Left colon (tissue), 2 donors: ENCODE data around the gene DYDC2. TPM values are rescaled to one million over a fixed set of nuclear protein-coding genes. Genes with fewer than 3 reads are reported as not detected.
A peak's percentile ranks its signal among the peaks of the same experiment; 100 is the strongest.
"Not testable (repeated sequence)": the region's sequence is repeated elsewhere in the genome, so short reads cannot be mapped to it uniquely, and the experiment has no call there.

Source experiments
- ATAC-seq: fragments of 200-7000 bp; cut with Tn5 transposase; one replicate; pipeline ENCODE4 v1.9.1; 2020; ENCODE audit warnings: mild to moderate bottlenecking, moderate library complexity
- DNase-seq, 2 donors: peaks; one replicate each; pipeline ENCODE4 v3.0.0-alpha.2; 2020
- intact Hi-C, 2 donors: fragments of 100-400 bp; cut with DNase I in 1 of 2; cut with micrococcal nuclease in 1 of 2; formaldehyde crosslinking; loops; one replicate each; pipeline versions ENCODE4 v1.11.2 to v1.14.0; 2022; cut with DNase I, micrococcal nuclease
- total RNA-seq, 2 donors: library from RNA; stranded (reverse); fragmentation: NEBNext Ultra II Directional; extraction: Animal tissue kit (Norgen Biotek cat#: 25700); gene quantifications; one replicate each; pipeline ENCODE4 v1.2.1, GENCODE V29; 2021
- donor health status: DM: no; HTN: no; CAD: no.
- donor health status: DM: yes; HTN: yes; CAD: no.

Gene DYDC2
- total RNA-seq, 2 donors from 2014 or later: not detected

DNA sequence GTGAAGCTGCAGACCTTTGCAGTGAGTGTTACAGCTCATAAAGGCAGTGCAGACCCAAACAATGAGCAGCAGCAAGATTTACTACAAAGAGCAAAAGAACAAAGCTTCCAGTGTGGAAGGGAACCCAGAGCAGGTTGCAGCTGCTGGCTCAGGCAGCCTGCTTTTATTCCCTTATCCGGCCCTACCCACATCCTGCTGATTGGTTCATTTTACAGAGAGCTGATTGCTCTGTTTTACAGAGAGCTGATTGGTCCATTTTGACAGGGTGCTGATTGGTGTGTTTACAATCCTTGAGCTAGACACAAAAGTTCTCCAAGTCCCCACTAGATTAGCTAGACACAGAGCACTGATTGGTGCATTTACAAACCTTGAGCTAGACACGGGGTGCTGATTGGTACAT is 2.3 kb downstream of the DYDC2 start:
- DNase-seq, ATAC-seq, intact Hi-C loops: not testable (repeated sequence)

DNA sequence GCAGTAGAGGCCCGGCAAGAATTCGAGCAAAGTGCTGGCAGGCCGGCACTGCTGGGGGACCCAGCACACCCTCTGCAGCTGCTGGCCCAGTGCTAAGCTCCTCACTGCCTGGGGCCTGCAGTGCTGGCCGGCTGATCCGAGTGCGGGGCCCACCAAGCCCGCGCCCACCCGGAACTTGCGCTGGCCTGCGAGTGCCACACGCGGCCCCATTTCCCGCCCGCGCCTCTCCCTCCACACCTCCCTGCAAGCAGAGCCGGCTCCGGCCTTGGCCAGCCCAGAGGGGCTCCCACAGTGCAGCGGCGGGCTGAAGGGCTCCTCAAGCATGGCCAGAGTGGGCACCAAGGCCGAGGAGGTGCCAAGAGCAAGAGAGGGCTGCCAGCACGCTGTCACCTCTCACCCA is 3.1 kb downstream of the DYDC2 start:
- DNase-seq: no peak
- intact Hi-C loops: no loop called here
- no peak for ATAC-seq

GRCh38 chr10:80365510-80365909 is 8.9 kb downstream of the DYDC2 start:
- DNase-seq: no peak
- intact Hi-C loops: no loop called here
- no peak for ATAC-seq

GRCh38 chr10:80371467-80371866 is 14.9 kb downstream of the DYDC2 start:
- intact Hi-C loops: no loop called here
- ATAC-seq: no peak
- no peak for DNase-seq

DNA sequence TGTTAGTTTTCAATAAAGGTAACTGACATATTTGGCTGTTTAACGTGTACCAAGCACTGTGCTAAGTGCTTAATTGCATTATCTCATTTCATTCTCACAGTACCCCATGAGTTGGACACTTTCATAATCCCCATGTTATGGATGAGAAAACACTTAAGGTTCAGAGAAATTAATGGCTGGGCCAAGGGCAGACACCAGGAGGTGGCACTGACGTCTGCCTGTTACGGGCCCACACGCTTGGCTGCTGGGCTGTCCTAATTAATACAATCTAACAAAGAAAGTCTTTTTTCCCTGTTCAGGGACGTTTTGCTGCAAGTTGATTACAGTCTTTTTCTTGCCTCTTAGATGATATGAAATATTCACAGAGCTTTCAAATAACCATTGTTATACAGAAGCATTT is 16.1 kb downstream of the DYDC2 start:
- ATAC-seq: no peak
- intact Hi-C loops: no loop called here

GRCh38 chr10:80373502-80373901 is 16.9 kb downstream of the DYDC2 start:
- intact Hi-C loops: no loop called here
- no peak for DNase-seq
- no peak for ATAC-seq

More for the DNA sequence above, 16.1 kb downstream of the DYDC2 start:
- DNase-seq: no peak

DNA sequence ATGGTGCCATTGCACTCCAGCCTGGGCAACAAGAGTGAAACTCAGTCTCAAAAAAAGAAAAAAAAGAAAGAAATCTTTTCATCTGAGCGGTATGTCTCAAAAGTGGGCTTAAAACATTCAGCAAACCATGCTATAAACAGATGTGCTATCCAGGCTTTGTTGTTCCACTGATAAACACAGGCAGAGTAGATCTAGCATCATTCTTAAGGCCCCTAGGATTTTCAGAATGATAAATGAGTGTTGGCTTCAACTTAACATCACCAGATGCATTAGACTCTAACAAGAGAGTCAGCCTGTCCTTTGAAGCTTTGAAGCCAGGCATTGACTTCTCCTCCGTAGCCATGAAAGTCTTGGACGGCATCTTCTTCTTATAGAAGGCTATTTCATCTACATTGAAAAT is 23.1 kb downstream of the DYDC2 start:
- intact Hi-C loops: no loop called here

DNA sequence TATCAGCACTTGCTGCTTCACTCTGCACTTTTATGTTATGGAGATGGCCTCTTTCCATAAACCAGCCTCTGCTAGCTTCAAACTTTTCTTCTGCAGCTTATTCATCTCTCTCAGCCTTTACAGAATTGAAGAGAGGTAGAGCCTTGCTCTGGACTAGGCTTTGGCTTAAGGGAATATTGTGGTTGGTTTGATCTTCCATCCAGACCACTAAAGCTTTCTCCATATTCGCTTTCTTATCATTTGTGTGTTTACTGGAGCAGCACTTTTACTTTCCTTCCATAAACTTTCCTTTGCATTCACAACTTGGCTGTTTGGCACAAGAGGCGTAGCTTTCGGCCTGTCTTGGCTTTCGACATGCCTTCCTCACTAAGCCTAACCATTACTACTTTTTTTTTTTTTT is 23.6 kb downstream of the DYDC2 start:
- ATAC-seq (no peak), DNase-seq (no peak)
- intact Hi-C loops: no loop called here

More for the DNA sequence above, 23.1 kb downstream of the DYDC2 start:
- ATAC-seq (no peak), DNase-seq (no peak)

DNA sequence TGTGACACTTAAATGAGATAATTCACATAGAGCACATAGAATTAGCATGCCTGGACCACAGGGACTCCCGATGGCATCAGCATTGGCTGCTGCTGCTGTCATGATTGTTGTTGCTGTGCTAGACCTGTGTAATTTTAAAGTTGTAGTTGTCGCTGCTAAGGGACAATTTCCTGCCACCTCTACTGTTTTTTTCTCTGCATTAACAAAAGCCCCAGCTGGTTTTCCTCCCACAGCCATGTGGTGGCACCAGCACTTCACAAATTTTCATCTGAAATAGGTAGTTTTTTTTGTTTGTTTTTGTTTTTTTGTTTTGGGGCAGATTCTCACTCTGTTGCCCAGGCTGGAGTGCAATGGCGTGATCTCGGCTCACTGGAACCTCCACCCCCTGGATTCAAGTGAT is 26.4 kb downstream of the DYDC2 start:
- DNase-seq (peak in 1 of 2 donors; percentile 47), ATAC-seq (peak; percentile 66)
- intact Hi-C loops: no loop called here

- intact Hi-C loops: no loop called here
- ATAC-seq (no peak), DNase-seq (no peak)
Measured at GRCh38 chr10:80390740-80391139, 34.2 kb downstream of the DYDC2 start.

DNA sequence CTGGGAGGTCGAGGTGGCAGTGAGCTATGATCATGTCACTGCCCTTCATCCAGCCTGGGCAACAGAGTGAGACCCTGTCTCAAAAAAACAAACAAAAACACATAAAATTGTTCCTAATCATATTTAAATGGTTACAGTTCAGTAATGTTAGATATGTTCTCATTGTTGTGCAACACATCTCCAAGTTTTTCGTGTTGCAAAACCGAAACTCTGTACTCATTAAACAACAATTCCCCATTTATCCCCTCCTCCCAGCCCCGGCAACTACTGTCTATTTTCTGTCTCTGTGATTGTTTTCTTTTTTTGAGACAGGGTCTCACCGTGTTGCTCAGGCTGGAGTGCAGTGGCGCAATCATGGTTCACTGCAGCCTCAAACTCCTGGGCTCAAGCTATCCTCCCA is 35.7 kb downstream of the DYDC2 start:
- no peak for DNase-seq
- intact Hi-C loops: no loop called here
- no peak for ATAC-seq

- intact Hi-C loops: no loop called here
- DNase-seq (no peak), ATAC-seq (no peak)
Measured at GRCh38 chr10:80394358-80394916, 37.9 kb downstream of the DYDC2 start.

DNA sequence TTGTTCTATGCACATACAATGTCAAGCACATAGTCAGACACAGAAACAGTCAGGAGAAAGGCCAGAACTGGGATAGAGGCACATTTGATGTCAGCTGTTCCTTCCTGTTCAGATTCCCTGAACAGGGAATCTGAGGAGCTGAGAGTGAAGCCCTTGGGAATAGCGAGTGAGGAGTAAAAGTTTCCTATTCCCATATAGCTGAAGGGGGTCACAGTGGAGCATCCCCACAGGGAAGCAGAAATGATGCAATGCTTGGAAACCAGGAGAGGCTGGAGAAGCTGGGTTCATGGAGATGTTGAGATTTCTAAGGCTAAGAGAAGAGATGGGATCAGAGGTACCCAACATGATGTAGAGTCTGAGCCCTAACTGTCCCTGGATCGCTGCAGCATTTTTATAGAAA is 40.4 kb downstream of the DYDC2 start:
- intact Hi-C loops: no loop called here
- DNase-seq (no peak), ATAC-seq (no peak)

- intact Hi-C loops: no loop called here
- ATAC-seq: no peak
Measured at GRCh38 chr10:80400136-80400804, 43.7 kb downstream of the DYDC2 start.

DNA sequence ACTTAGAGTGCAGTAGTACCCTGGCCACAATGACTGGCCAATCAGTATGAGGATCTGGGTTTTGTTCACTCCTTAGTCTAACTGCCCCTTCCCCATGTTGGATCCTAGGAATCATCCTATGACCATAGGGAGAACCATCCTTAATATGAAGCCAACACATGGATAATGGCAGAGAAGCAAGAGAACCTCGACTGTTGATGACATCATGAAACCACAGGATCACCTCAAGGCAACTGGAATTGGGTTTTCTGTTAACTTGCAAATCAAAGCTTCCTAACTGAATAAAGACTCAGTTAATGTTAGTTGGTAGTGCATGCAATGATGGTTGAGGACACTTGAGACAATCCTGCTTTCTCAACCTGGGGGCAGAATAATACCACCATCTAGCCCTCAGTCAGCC is 48.5 kb downstream of the DYDC2 start:
- no peak for ATAC-seq
- no peak for DNase-seq
- intact Hi-C loops: no loop called here

More at GRCh38 chr10:80400136-80400804, 43.7 kb downstream of the DYDC2 start:
- DNase-seq: no peak

- intact Hi-C loops: no loop called here
- ATAC-seq (no peak), DNase-seq (no peak)
Measured at GRCh38 chr10:80405626-80406025, 49.0 kb downstream of the DYDC2 start.

DNA sequence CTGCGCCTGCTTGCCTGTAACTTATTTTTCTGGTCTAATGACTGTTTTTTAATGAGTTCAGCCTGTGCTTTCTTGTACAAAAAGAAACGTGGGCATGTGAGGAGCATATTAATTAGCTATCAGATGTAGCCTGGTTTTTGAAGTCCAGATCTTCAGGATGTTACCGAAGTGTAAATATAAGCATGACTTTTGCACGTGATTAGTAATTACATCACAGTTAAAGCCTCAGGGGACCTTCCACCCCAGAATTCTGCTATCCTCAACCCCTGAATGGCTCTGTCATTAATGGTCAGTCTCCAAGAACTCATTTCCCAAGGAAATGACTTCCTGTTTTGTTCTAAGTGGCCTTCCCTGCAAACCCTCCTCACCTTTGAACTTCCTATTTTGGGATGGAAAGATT is 49.6 kb downstream of the DYDC2 start:
- intact Hi-C loops: no loop called here
- ATAC-seq (no peak), DNase-seq (no peak)

- ATAC-seq: peak; percentile 64
- intact Hi-C loops: no loop called here
- peak; percentile 53 to 62 for DNase-seq
Measured at GRCh38 chr10:80407812-80408241, 51.2 kb downstream of the DYDC2 start.

- intact Hi-C loops: no loop called here
- ATAC-seq: peak; percentile 82
- DNase-seq: peak; percentile 88 to 93
Measured at GRCh38 chr10:80408242-80409101, 51.9 kb downstream of the DYDC2 start, which contains the start of gene PRXL2A. PRXL2A (plus strand) TSS chr10:80408551; CDS start chr10:80420468, 11,917 bp downstream.

GRCh38 chr10:80409121-80409520 is 52.5 kb downstream of the DYDC2 start:
- intact Hi-C loops: no loop called here
- DNase-seq: peak; percentile 34 to 42
- ATAC-seq: peak; percentile 14
